MM.1S (cell line): ENCODE data around the gene HCCS.

Source experiments
- CTCF ChIP-seq: fragments of 300-600 bp; sonication (generic); IDR thresholded peaks from 2 replicates; pipeline ENCODE4 v1.5.1; 2016; ENCODE audit warnings: antibody characterized with exemption, low read length, mixed read lengths
- EZH2 ChIP-seq: fragments of 300-600 bp; sonication (generic); optimal IDR thresholded peaks from 2 replicates; pipeline ENCODE3; 2017; ENCODE audit warnings: low read depth, mild to moderate bottlenecking, antibody characterized with exemption, low read length, mixed read lengths

- no peak for TF ChIP-seq CTCF
- TF ChIP-seq EZH2: no peak
Measured at GRCh38 chrX:11130136-11130535, 19.0 kb downstream of the HCCS start.
